NCI-H526 (cell line): ENCODE measurements around the gene PCMT1.
A peak's percentile ranks its signal among the peaks of the same experiment; 100 is the strongest.
"Not testable (repeated sequence)": the region's sequence is repeated elsewhere in the genome, so short reads cannot be mapped to it uniquely, and the experiment has no call there.

ENCODE experiments used
- DNase-seq, 2 experiments: peaks; one replicate each; lab custom pipeline; 2025; lab: John Stamatoyannopoulos, UW

Gene PCMT1

GRCh38 chr6:149749594-149750135 lies at the start of gene PCMT1:
Gene PCMT1 (plus strand): TSS chr6:149749741. CDS start chr6:149749902, 161 bp downstream.
- DNase-seq = peak; percentile 50 to 94

- DNase-seq = no peak
Measured at GRCh38 chr6:149701714-149702113, 47.8 kb upstream of the PCMT1 start.

GRCh38 chr6:149711711-149712110 lies 37.8 kb upstream of the PCMT1 start:
- DNase-seq = no peak

GRCh38 chr6:149714442-149714841 lies 35.1 kb upstream of the PCMT1 start:
- DNase-seq = no peak

GRCh38 chr6:149716181-149716963 lies 33.2 kb upstream of the PCMT1 start:
- DNase-seq = no peak

GRCh38 chr6:149717255-149717587 lies 32.3 kb upstream of the PCMT1 start:
- no peak for DNase-seq

GRCh38 chr6:149717588-149718458 lies 31.7 kb upstream of the PCMT1 start, which contains the start of gene LATS1:
Gene LATS1 (minus strand): TSS chr6:149718101. CDS start chr6:149702126, 15,975 bp downstream.
- peak; percentile 76 to 93 for DNase-seq

GRCh38 chr6:149719531-149719930 lies 30.0 kb upstream of the PCMT1 start:
- no peak for DNase-seq

- no peak for DNase-seq
Measured at GRCh38 chr6:149723262-149723661, 26.3 kb upstream of the PCMT1 start.

- DNase-seq = peak; percentile 46 to 60
Measured at GRCh38 chr6:149723771-149724417, 25.6 kb upstream of the PCMT1 start.

- no peak for DNase-seq
Measured at GRCh38 chr6:149725785-149726184, 23.8 kb upstream of the PCMT1 start.

GRCh38 chr6:149727793-149728498 lies 21.6 kb upstream of the PCMT1 start:
- no peak for DNase-seq

- no peak for DNase-seq
Measured at GRCh38 chr6:149728499-149729234, 20.9 kb upstream of the PCMT1 start.

- DNase-seq = no peak
Measured at GRCh38 chr6:149729824-149730223, 19.7 kb upstream of the PCMT1 start.

GRCh38 chr6:149733089-149733720 lies 16.3 kb upstream of the PCMT1 start:
- no peak for DNase-seq

- DNase-seq = no peak
Measured at GRCh38 chr6:149734915-149735314, 14.6 kb upstream of the PCMT1 start.

- not testable (repeated sequence) for DNase-seq
Measured at GRCh38 chr6:149745252-149745651, 4.3 kb upstream of the PCMT1 start.

GRCh38 chr6:149746147-149746946 lies 3.2 kb upstream of the PCMT1 start, which contains the start of gene NUP43:
Gene NUP43 (minus strand): TSS chr6:149746529. CDS start chr6:149746495, 34 bp downstream.
- peak; percentile 89 to 95 for DNase-seq

- not testable (repeated sequence) for DNase-seq
Measured at GRCh38 chr6:149749082-149749593, 403 bp upstream of the PCMT1 start.
